Dermis blood vessel endothelial cell (primary cell): ENCODE measurements around the gene MIEN1. TPM values are rescaled to one million over a fixed set of nuclear protein-coding genes. Genes with fewer than 3 reads are reported as not detected.
A peak's percentile ranks its signal among the peaks of the same experiment; 100 is the strongest.
"Not testable (repeated sequence)": the region's sequence is repeated elsewhere in the genome, so short reads cannot be mapped to it uniquely, and the experiment has no call there.

Experiments
- DNase-seq: peaks from one replicate; pipeline ENCODE4 v3.0.0; 2010
- total RNA-seq: library from RNA; depleted of rRNA; stranded (reverse); fragments of >200 nt; gene quantifications from 2 replicates; pipeline ENCODE4 v1.2.3, GENCODE V29; 2014

Gene MIEN1
- 13.4 and 18.5 TPM in 2 replicates for total RNA-seq

- DNase-seq: peak; percentile 89
These were observed at the start of gene MIEN1 for GRCh38 chr17:39730095-39730921. MIEN1 (minus strand) TSS chr17:39730532; CDS start chr17:39730495, 37 bp downstream.

GRCh38 chr17:39777534-39778365, 47.4 kb upstream of the MIEN1 start:
- no peak for DNase-seq

- no peak for DNase-seq
These were observed 45.9 kb upstream of the MIEN1 start for GRCh38 chr17:39776252-39776651.

- DNase-seq: no peak
These were observed 44.7 kb upstream of the MIEN1 start for GRCh38 chr17:39775031-39775430.

- no peak for DNase-seq
These were observed 43.7 kb upstream of the MIEN1 start for GRCh38 chr17:39774047-39774446.

GRCh38 chr17:39772987-39773934, 42.9 kb upstream of the MIEN1 start:
- no peak for DNase-seq

- DNase-seq: no peak
These were observed 42.1 kb upstream of the MIEN1 start for GRCh38 chr17:39772415-39772814.

- DNase-seq: no peak
These were observed 39.7 kb upstream of the MIEN1 start for GRCh38 chr17:39769974-39770587.

GRCh38 chr17:39767147-39767546, 36.8 kb upstream of the MIEN1 start:
- no peak for DNase-seq

GRCh38 chr17:39765766-39766165, 35.4 kb upstream of the MIEN1 start:
- DNase-seq: no peak

- no peak for DNase-seq
These were observed 34.8 kb upstream of the MIEN1 start for GRCh38 chr17:39765175-39765574.

GRCh38 chr17:39764171-39764570, 33.8 kb upstream of the MIEN1 start:
- DNase-seq: not testable (repeated sequence)

GRCh38 chr17:39763051-39763820, 32.9 kb upstream of the MIEN1 start:
- DNase-seq: no peak

- DNase-seq: no peak
These were observed 31.6 kb upstream of the MIEN1 start for GRCh38 chr17:39761861-39762496.

GRCh38 chr17:39759204-39759603, 28.9 kb upstream of the MIEN1 start:
- DNase-seq: no peak

GRCh38 chr17:39757931-39758873, 27.9 kb upstream of the MIEN1 start:
- DNase-seq: no peak

- DNase-seq: no peak
These were observed 26.9 kb upstream of the MIEN1 start for GRCh38 chr17:39757176-39757662.

- no peak for DNase-seq
These were observed 26.2 kb upstream of the MIEN1 start for GRCh38 chr17:39756380-39757079.
